ENCODE data around the gene LARP4.
A peak's percentile ranks its signal among the peaks of the same experiment; 100 is the strongest.
"Not testable (repeated sequence)": the region's sequence is repeated elsewhere in the genome, so short reads cannot be mapped to it uniquely, and the experiment has no call there.

The LARP4 gene

GRCh38 chr12:50362671-50363070, 38.0 kb upstream of the LARP4 start:
- no peak for TF ChIP-seq CTCF (conservative IDR thresholded peaks at IDR 0.05)

DNA sequence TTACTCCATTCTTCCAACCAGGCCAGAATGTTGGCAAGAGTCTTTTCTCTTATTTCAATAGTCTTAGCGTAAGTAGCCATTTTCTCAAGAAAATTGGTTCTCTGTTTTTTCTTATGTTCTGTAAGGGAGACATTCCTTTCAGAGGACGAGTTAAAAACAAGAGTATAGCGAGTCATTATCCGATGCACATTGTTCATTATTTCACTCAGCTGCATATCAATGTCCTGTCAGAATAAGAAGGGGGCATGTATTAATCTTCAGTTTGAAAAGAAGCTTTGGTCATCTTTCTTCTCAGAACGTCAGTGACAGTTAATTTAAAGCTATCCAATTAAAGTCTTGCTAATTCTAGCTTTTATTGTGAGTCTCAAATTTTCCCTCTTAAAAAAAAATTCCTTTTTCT, 37.5 kb upstream of the LARP4 start:
- H3K27ac ChIP-seq: no peak overlapping the region
- no peak for TF ChIP-seq CTCF (conservative IDR thresholded peaks at IDR 0.05)

More at GRCh38 chr12:50362671-50363070, 38.0 kb upstream of the LARP4 start:
- no peak overlapping the region for H3K27ac ChIP-seq

DNA sequence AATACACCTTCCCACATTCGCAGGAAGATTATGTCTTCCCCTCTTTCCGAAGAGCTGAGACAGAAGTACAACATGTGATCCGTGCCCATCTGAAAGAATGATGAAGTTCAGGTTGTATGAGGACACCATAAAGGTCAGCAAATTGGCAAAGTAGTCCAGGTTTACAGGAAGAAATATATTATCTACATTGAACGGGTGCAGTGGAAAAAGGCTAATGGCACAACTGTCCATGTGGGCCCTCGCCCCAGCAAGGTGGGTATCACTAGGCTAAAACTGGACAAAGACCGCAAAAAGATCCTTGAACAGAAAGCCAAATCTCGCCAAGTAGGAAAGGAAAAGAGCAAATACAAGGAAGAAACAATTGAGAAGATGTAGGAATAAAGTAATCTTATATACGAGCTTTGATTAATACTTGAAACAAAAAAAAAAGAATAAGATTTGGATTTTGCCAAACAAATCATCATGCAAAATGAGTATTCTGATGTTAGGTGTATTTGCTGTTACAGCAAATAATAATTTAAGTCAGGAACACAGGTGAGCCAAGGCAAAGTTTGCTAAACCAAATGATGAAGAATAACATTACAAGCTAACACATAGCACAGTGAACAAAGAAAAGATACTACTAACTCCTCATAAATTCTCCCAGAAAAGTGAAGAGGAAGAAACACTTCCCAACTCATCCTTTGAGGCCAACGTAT, 34.8 kb upstream of the LARP4 start:
- H3K27ac ChIP-seq: no peak overlapping the region
- no peak for TF ChIP-seq CTCF (conservative IDR thresholded peaks at IDR 0.05)

GRCh38 chr12:50370672-50371071, 30.0 kb upstream of the LARP4 start:
- H3K27ac ChIP-seq: not testable (repeated sequence)

GRCh38 chr12:50375802-50376201, 24.9 kb upstream of the LARP4 start:
- no peak overlapping the region for H3K27ac ChIP-seq
- TF ChIP-seq CTCF (conservative IDR thresholded peaks at IDR 0.05): no peak

- no peak for TF ChIP-seq CTCF (conservative IDR thresholded peaks at IDR 0.05)
- no peak overlapping the region for H3K27ac ChIP-seq
Measured at GRCh38 chr12:50380761-50381325, 19.8 kb upstream of the LARP4 start.

GRCh38 chr12:50387487-50387886, 13.2 kb upstream of the LARP4 start:
- TF ChIP-seq CTCF (conservative IDR thresholded peaks at IDR 0.05): no peak
- H3K27ac ChIP-seq: peak overlapping the region; percentile 60

DNA sequence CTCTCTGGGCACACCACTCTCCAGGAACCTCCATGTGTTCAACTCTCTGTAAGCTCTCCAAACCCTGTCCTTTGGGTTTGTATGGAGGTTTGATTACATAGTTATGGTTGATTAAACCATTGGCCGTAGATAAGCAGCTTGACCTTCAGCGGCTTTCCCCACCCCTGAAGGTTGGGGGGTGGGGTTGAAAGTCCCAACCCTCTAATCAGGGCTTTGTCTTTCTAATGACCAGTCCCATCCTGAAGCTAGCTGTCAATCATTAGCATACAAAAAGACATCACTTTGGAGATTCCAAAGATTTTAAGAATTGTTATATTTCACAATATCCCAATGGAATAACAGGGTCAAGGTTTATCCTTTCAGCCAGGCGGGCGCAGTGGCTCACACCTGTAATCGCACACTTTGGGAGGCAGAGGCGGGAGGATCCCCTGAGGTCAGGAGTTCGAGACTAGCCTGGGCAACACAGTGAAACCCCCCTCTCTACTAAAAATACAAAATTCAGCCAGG, 12.7 kb upstream of the LARP4 start:
- peak overlapping the region; percentile 60 for H3K27ac ChIP-seq
- no peak for TF ChIP-seq CTCF (conservative IDR thresholded peaks at IDR 0.05)

GRCh38 chr12:50388793-50389192, 11.9 kb upstream of the LARP4 start:
- not testable (repeated sequence) for H3K27ac ChIP-seq
